Heart left ventricle (tissue), 16 donors: Measurements from ENCODE around the gene PKLR. TPM values are rescaled to one million over a fixed set of nuclear protein-coding genes. Genes with fewer than 3 reads are reported as not detected.

Experiments
- ATAC-seq, 4 donors: fragments of 200-7000 bp; cut with Tn5 transposase; one replicate each; pipeline ENCODE4 v1.9.1; 2020 to 2022; ENCODE audit warnings: moderate library complexity in 4 of 4, mild to moderate bottlenecking in 3 of 4, moderate number of reproducible peaks in 1 of 4
- DNase-seq, 5 donors: peaks; one replicate each; pipeline ENCODE4 v3.0.0-alpha.2; 2020
- H3K27ac ChIP-seq, 12 donors: fragments of 200-600 bp; sonication (generic) in 4 of 12; one replicate each; pipeline versions ENCODE4 v1.5.0 to v1.8.0; 2016 to 2022; ENCODE audit warnings: mild to moderate bottlenecking in 2 of 12
- H3K27me3 ChIP-seq, 9 donors: fragments of 200-600 bp; sonication (generic) in 2 of 9; one replicate each; pipeline versions ENCODE4 v1.5.1 to v1.8.0; 2016 to 2022; ENCODE audit warnings: mild to moderate bottlenecking in 3 of 9
- H3K36me3 ChIP-seq, 9 donors: fragments of 200-600 bp; sonication (generic) in 2 of 9; one replicate each; pipeline versions ENCODE4 v1.5.0 to v1.8.0; 2018 to 2022; ENCODE audit warnings: mild to moderate bottlenecking in 2 of 9
- H3K4me1 ChIP-seq, 12 donors: fragments of 200-600 bp; sonication (generic) in 4 of 12; one replicate each; pipeline versions ENCODE4 v1.5.0 to v1.8.0; 2016 to 2022; ENCODE audit warnings: mild to moderate bottlenecking in 3 of 12
- H3K4me3 ChIP-seq, 12 donors: fragments of 200-600 bp; sonication (generic) in 4 of 12; one replicate each; pipeline versions ENCODE4 v1.5.0 to v1.8.0; 2017 to 2022; ENCODE audit warnings: mild to moderate bottlenecking in 9 of 12, moderate library complexity in 4 of 12
- H3K9me3 ChIP-seq, 12 donors: fragments of 200-600 bp; sonication (generic) in 4 of 12; one replicate each; pipeline versions ENCODE4 v1.5.0 to v1.8.0; 2016 to 2022; ENCODE audit warnings: mild to moderate bottlenecking in 1 of 12
- CTCF ChIP-seq, 12 donors: fragments of 200-600 bp; sonication (generic) in 4 of 12; IDR thresholded peaks; one replicate each; pipeline versions ENCODE4 v1.5.0 to v1.8.0; 2018 to 2022; ENCODE audit warnings: antibody characterized with exemption in 12 of 12, mild to moderate bottlenecking in 5 of 12
- POLR2A ChIP-seq, 2 donors: fragments of 450-650 bp; IDR thresholded peaks; one replicate each; pipeline ENCODE4 v1.6.1; 2017; ENCODE audit warnings: antibody characterized with exemption in 2 of 2, mild to moderate bottlenecking in 2 of 2, moderate library complexity in 2 of 2
- WGBS, 4 donors: extraction: QIAGEN DNeasy Blood & Tissue Kit in 2 of 4; methylation state at CpG; one replicate each; pipeline versions ENCODE4 v1.1.5 to v1.1.7; 2013 to 2018; 5-methylcytosine and 5-hydroxymethylcytosine counted together
- intact Hi-C, 10 donors: fragments of 100-400 bp; cut with DNase I; formaldehyde crosslinking; loops; one replicate each; pipeline versions ENCODE4 v1.11.1 to v1.14.2; 2022
- long read RNA-seq, 3 donors: library from polyadenylated mRNA; unstranded; transcript quantifications; one replicate each; pipeline ENCODE4 v2.0.0, GENCODE V29; 2020 to 2021
- polyA plus RNA-seq, 2 donors: library from polyadenylated mRNA; stranded (reverse); fragments of 200-250 nt; gene quantifications; one replicate each; pipeline ENCODE4 v1.2.3, GENCODE V29; 2013
- total RNA-seq, 9 donors: library from RNA; depleted of rRNA in 2 of 9; stranded (reverse); fragments of >200 nt in 2 of 9; fragmentation: NEBNext Ultra II Directional in 3 of 9; extraction: Animal tissue kit (Norgen Biotek cat#: 25700) in 3 of 9; gene quantifications; one replicate each; pipeline versions ENCODE4 v1.1.0 to v1.2.4, GENCODE V29; 2016 to 2023
- donor health status: ischemic (EF 13 %, LVEDD 7.1; RV severe dilation, severe dysfunction).
- donor health status: healthy with polysubstance abuse.
- donor health status: DM: no; HTN: yes; CAD: no.
- donor health status: DM: no; HTN: no; CAD: no.
- donor health status: ischemic (EF 25% LVEDD 6.9; RV normal size, moderate dysfunction).
- donor health status: ischemic (EF 25% LVEDD 5.7; RV mildly dilated, moderate dysfunction).
- donor health status: healthy.
- donor health status: DM: yes; HTN: yes; CAD: no.
- donor health status: ischemic (EF 35%, LVEDD 5.7; RV mildly dilated, moderate dysfunction).
- donor health status: nonischemic (EF 11% LVEDD 7.7; RV severe dilation, severe dysfunction).
- donor health status: DM: yes; HTN: yes; CAD: no.
- donor health status: PGD.
- donor health status: ischemic (EF 29% LVEDD 5.4; RV normal size, mild dysfunction).
- donor health status: nonischemic (EF 23%, LVEDD 6.1; RV moderate dilation, normal function).

The PKLR gene
- total RNA-seq = under 1 TPM in 1 of 9 donors, not detected in 8; 0.09 TPM
- polyA plus RNA-seq = not detected
- long read RNA-seq, donor 1 = 0 reads
- long read RNA-seq, donor 2 = 0 reads
- long read RNA-seq, donor 3 = 0 reads

GRCh38 chr1:155301342-155301841 lies at the start of gene PKLR:
TSS of gene PKLR (minus strand) at chr1:155301438. CDS start at chr1:155301395, 43 bp downstream.
- DNase-seq = no peak
- intact Hi-C loops = no loop called here
- Histone ChIP-seq H3K4me3 (no peak within 1 kb of the TSS), H3K27ac (no peak within 1 kb of the TSS), H3K9me3 (no peaks in the 10 kb centered on the region), H3K36me3 (no peaks in the 10 kb centered on the region), H3K27me3 (peaks cover 0 to 11% (median 4%) of the 10 kb centered on the region in 9 donors), H3K4me1 (no peaks in the 10 kb centered on the region)
- 80 to 85% (median 83%) methylated on average over 5 of the region's 5 CpGs for WGBS, 4 donors
- no peak for ATAC-seq
- TF ChIP-seq POLR2A (IDR thresholded peaks at IDR 0.05) (no peak), CTCF (IDR thresholded peaks at IDR 0.05) (no peak)

- no peak for TF ChIP-seq CTCF (IDR thresholded peaks at IDR 0.05)
- no peak for TF ChIP-seq POLR2A (IDR thresholded peaks at IDR 0.05)
- Histone ChIP-seq H3K4me1 (no peaks in the 10 kb centered on the region), H3K27ac (no peak overlapping the region), H3K36me3 (peaks cover 0 to 100% (median 98%) of the 10 kb centered on the region in 9 donors), H3K27me3 (no peaks in the 10 kb centered on the region), H3K9me3 (no peaks in the 10 kb centered on the region), H3K4me3 (no peak overlapping the region)
- no peak for DNase-seq
- 89 to 93% (median 91%) methylated on average over 3 of the region's 3 CpGs for WGBS, 4 donors
- no peak for ATAC-seq
- intact Hi-C loops = loop anchor here in 1 of 10 donors (10.0 kb wide), 1 partner anchor 252 kb away; no protein-coding TSS in a partner anchor
Observed at GRCh38 chr1:155342842-155343241, 41.6 kb upstream of the PKLR start.

- intact Hi-C loops = loop anchor here in 2 of 10 donors (10.0 kb wide), 2 partner anchors 165 to 255 kb away; no protein-coding TSS in a partner anchor
- Histone ChIP-seq H3K36me3 (peaks cover 3 to 100% (median 97%) of the 10 kb centered on the region in 9 donors), H3K27me3 (no peaks in the 10 kb centered on the region), H3K9me3 (no peaks in the 10 kb centered on the region), H3K27ac (no peak overlapping the region), H3K4me1 (no peaks in the 10 kb centered on the region), H3K4me3 (no peak overlapping the region)
- WGBS, 4 donors = 88 to 92% (median 90%) methylated on average over 8 of the region's 8 CpGs
- TF ChIP-seq CTCF (IDR thresholded peaks at IDR 0.05) (no peak), POLR2A (IDR thresholded peaks at IDR 0.05) (no peak)
- DNase-seq = no peak
- ATAC-seq = no peak
Observed at GRCh38 chr1:155339515-155340097, 38.4 kb upstream of the PKLR start.

GRCh38 chr1:155334962-155335361 lies 33.7 kb upstream of the PKLR start:
- Histone ChIP-seq H3K9me3 (no peaks in the 10 kb centered on the region), H3K27me3 (no peaks in the 10 kb centered on the region), H3K4me1 (no peaks in the 10 kb centered on the region), H3K27ac (no peak overlapping the region), H3K4me3 (no peak overlapping the region), H3K36me3 (peaks cover 3 to 91% (median 89%) of the 10 kb centered on the region in 9 donors)
- TF ChIP-seq POLR2A (IDR thresholded peaks at IDR 0.05) (no peak), CTCF (IDR thresholded peaks at IDR 0.05) (no peak)
- ATAC-seq = no peak
- no peak for DNase-seq
- intact Hi-C loops = loop anchor here in 1 of 10 donors (10.0 kb wide), 1 partner anchor 170 kb away; no protein-coding TSS in a partner anchor
- WGBS, 4 donors = 58 to 71% (median 61%) methylated on average over 1 of the region's 1 CpG
